ENCODE measurements around the gene CD99.
"Not testable (repeated sequence)": the region's sequence is repeated elsewhere in the genome, so short reads cannot be mapped to it uniquely, and the experiment has no call there.

The CD99 gene

GRCh38 chrX:2765549-2765830 lies 74.4 kb downstream of the CD99 start:
- CTCF ChIA-PET, result no interaction called here
- H3K4me3 ChIP-seq (ENCODE audit: low read depth, low read length), result no peak overlapping the region
- POLR2A ChIA-PET, result no interaction called here
- TF ChIP-seq CTCF (IDR thresholded peaks at IDR 0.05; ENCODE audit: insufficient read depth, low read length, missing control alignments), result no peak
- no peak for DNase-seq (ENCODE audit: low read depth, low spot score)

- DNase-seq (ENCODE audit: low read depth, low spot score), result no peak
- ChIA-PET CTCF (no interaction called here), POLR2A (no interaction called here)
- no peak overlapping the region for H3K4me3 ChIP-seq (ENCODE audit: low read depth, low read length)
- TF ChIP-seq CTCF (IDR thresholded peaks at IDR 0.05; ENCODE audit: insufficient read depth, low read length, missing control alignments), result no peak
Measured at GRCh38 chrX:2766906-2767305, 75.8 kb downstream of the CD99 start.

GRCh38 chrX:2767631-2768455 lies 76.7 kb downstream of the CD99 start:
- POLR2A ChIA-PET, result no interaction called here
- no peak for DNase-seq (ENCODE audit: low read depth, low spot score)
- CTCF ChIA-PET, result no interaction called here
- no peak for TF ChIP-seq CTCF (IDR thresholded peaks at IDR 0.05; ENCODE audit: insufficient read depth, low read length, missing control alignments)
- H3K4me3 ChIP-seq (ENCODE audit: low read depth, low read length), result no peak overlapping the region

GRCh38 chrX:2769615-2770014 lies 78.5 kb downstream of the CD99 start:
- ChIA-PET POLR2A (no interaction called here), CTCF (no interaction called here)
- no peak for TF ChIP-seq CTCF (IDR thresholded peaks at IDR 0.05; ENCODE audit: insufficient read depth, low read length, missing control alignments)
- H3K4me3 ChIP-seq (ENCODE audit: low read depth, low read length), result no peak overlapping the region
- no peak for DNase-seq (ENCODE audit: low read depth, low spot score)

GRCh38 chrX:2773166-2774055 lies 82.3 kb downstream of the CD99 start:
- POLR2A ChIA-PET; DNase-seq (ENCODE audit: low read depth, low spot score); H3K4me3 ChIP-seq (ENCODE audit: low read depth, low read length); CTCF ChIA-PET: not testable (repeated sequence)

- H3K4me3 ChIP-seq (ENCODE audit: low read depth, low read length), result no peak overlapping the region
- ChIA-PET POLR2A (no interaction called here), CTCF (no interaction called here)
- no peak for DNase-seq (ENCODE audit: low read depth, low spot score)
- no peak for TF ChIP-seq CTCF (IDR thresholded peaks at IDR 0.05; ENCODE audit: insufficient read depth, low read length, missing control alignments)
Measured at GRCh38 chrX:2774057-2774456, 83.0 kb downstream of the CD99 start.

All from AG04449 (cell line).